Stimulated activated CD8-positive, alpha-beta memory T cell treated with anti-CD3 and anti-CD28 coated beads, Interleukin-15, amount 100 ng/mL, for 4 hours (primary cell): ENCODE results near the gene SLC9A9.
"Not testable (repeated sequence)": the region's sequence is repeated elsewhere in the genome, so short reads cannot be mapped to it uniquely, and the experiment has no call there.

ENCODE experiments used
- DNase-seq, 2 donors: peaks; one replicate each; pipeline ENCODE4 v3.0.0-alpha.2; 2020; ENCODE audit warnings: low read depth in 2 of 2

The SLC9A9 gene

GRCh38 chr3:143810166-143810952 lies 37.9 kb downstream of the SLC9A9 start:
- DNase-seq = no peak

- no peak for DNase-seq
Observed at GRCh38 chr3:143809121-143809621, 39.1 kb downstream of the SLC9A9 start.

GRCh38 chr3:143808030-143808429 lies 40.2 kb downstream of the SLC9A9 start:
- no peak for DNase-seq

- DNase-seq = no peak
Observed at GRCh38 chr3:143806038-143806437, 42.2 kb downstream of the SLC9A9 start.

- not testable (repeated sequence) for DNase-seq
Observed at GRCh38 chr3:143805476-143805875, 42.8 kb downstream of the SLC9A9 start.

GRCh38 chr3:143801046-143801445 lies 47.2 kb downstream of the SLC9A9 start:
- DNase-seq = not testable (repeated sequence)

GRCh38 chr3:143798151-143798550 lies 50.1 kb downstream of the SLC9A9 start:
- not testable (repeated sequence) for DNase-seq

- no peak for DNase-seq
Observed at GRCh38 chr3:143795874-143796273, 52.4 kb downstream of the SLC9A9 start.

GRCh38 chr3:143794793-143795462 lies 53.3 kb downstream of the SLC9A9 start:
- DNase-seq = no peak

- DNase-seq = no peak
Observed at GRCh38 chr3:143793971-143794370, 54.3 kb downstream of the SLC9A9 start.

GRCh38 chr3:143791386-143791785 lies 56.9 kb downstream of the SLC9A9 start:
- DNase-seq = no peak

GRCh38 chr3:143786219-143787191 lies 61.8 kb downstream of the SLC9A9 start:
- no peak for DNase-seq

GRCh38 chr3:143784446-143784845 lies 63.8 kb downstream of the SLC9A9 start:
- DNase-seq = no peak

- DNase-seq = no peak
Observed at GRCh38 chr3:143783851-143784370, 64.4 kb downstream of the SLC9A9 start.

GRCh38 chr3:143775459-143775858 lies 72.8 kb downstream of the SLC9A9 start:
- no peak for DNase-seq

GRCh38 chr3:143771939-143772338 lies 76.3 kb downstream of the SLC9A9 start:
- DNase-seq = no peak

GRCh38 chr3:143771258-143771657 lies 77.0 kb downstream of the SLC9A9 start:
- DNase-seq = no peak

GRCh38 chr3:143770391-143770790 lies 77.9 kb downstream of the SLC9A9 start:
- DNase-seq = no peak

GRCh38 chr3:143769616-143770015 lies 78.7 kb downstream of the SLC9A9 start:
- no peak for DNase-seq

GRCh38 chr3:143764840-143765239 lies 83.4 kb downstream of the SLC9A9 start:
- no peak for DNase-seq

- DNase-seq = no peak
Observed at GRCh38 chr3:143763564-143764162, 84.6 kb downstream of the SLC9A9 start.
